Sigmoid colon (tissue), 4 donors: Measurements from ENCODE around the gene SLAMF6.

Experiments used
- CTCF ChIP-seq, 4 experiments: fragments of 450-650 bp in 3 of 4; fragments of 200-600 bp in 1 of 4; IDR thresholded peaks; one replicate each; pipeline ENCODE4 v1.5.1; 2016 to 2019; ENCODE audit warnings: antibody characterized with exemption in 4 of 4, mild to moderate bottlenecking in 3 of 4, moderate library complexity in 2 of 4
- EP300 ChIP-seq, 4 donors: sonication (generic); formaldehyde crosslinking; IDR thresholded peaks; one replicate each; pipeline ENCODE4 v1.6.1; 2017; ENCODE audit warnings: antibody characterized with exemption in 4 of 4
- POLR2A ChIP-seq, 2 donors: fragments of 450-650 bp; IDR thresholded peaks; one replicate each; pipeline ENCODE4 v1.6.1; 2016; ENCODE audit warnings: antibody characterized with exemption in 2 of 2, mild to moderate bottlenecking in 2 of 2, moderate library complexity in 2 of 2
- POLR2AphosphoS5 ChIP-seq, 4 donors: sonication (generic); formaldehyde crosslinking; IDR thresholded peaks; one replicate each; pipeline ENCODE4 v1.6.1; 2017; ENCODE audit warnings: antibody characterized with exemption in 4 of 4

GRCh38 chr1:160459687-160460086 lies 63.4 kb downstream of the SLAMF6 start:
- no peak for TF ChIP-seq POLR2A (IDR thresholded peaks at IDR 0.05)
- TF ChIP-seq CTCF (IDR thresholded peaks at IDR 0.05) = no peak
- TF ChIP-seq POLR2AphosphoS5 (IDR thresholded peaks at IDR 0.05) = no peak
- TF ChIP-seq EP300 (IDR thresholded peaks at IDR 0.05) = no peak
